SK-N-SH treated with all-trans-retinoic acid at 6 μM for 48 hours (cell line): ENCODE data around the gene PPIL4.

ENCODE experiments used
- BACH2 ChIP-seq: fragments of 250-450 bp; sonication (Bioruptor Pico); IDR thresholded peaks from 2 replicates; pipeline ENCODE4 v1.9.0; 2021; ENCODE audit warnings: mild to moderate bottlenecking, borderline replicate concordance
- CSDC2 ChIP-seq: fragments of 250-450 bp; sonication (Bioruptor Pico); IDR thresholded peaks from 2 replicates; pipeline ENCODE4 v1.5.0; 2020; ENCODE audit warnings: mild to moderate bottlenecking, moderate library complexity
- CSRNP3 ChIP-seq: fragments of 250-450 bp; sonication (Bioruptor Pico); IDR thresholded peaks from 2 replicates; pipeline ENCODE4 v1.5.1; 2021; ENCODE audit warnings: mild to moderate bottlenecking, moderate library complexity
- ESRRG ChIP-seq: fragments of 250-450 bp; sonication (Bioruptor Pico); IDR thresholded peaks from 2 replicates; pipeline ENCODE4 v1.6.1; 2021; ENCODE audit warnings: mild to moderate bottlenecking
- GLIS3 ChIP-seq: fragments of 250-450 bp; sonication (Bioruptor Pico); IDR thresholded peaks from 2 replicates; pipeline ENCODE4 v1.5.0; 2020; ENCODE audit warnings: mild to moderate bottlenecking, moderate library complexity
- PATZ1 ChIP-seq: fragments of 250-450 bp; sonication (Bioruptor Pico); IDR thresholded peaks from 2 replicates; pipeline ENCODE4 v1.8.0; 2020; ENCODE audit warnings: mild to moderate bottlenecking, moderate library complexity, borderline replicate concordance
- POU6F1 ChIP-seq: fragments of 250-450 bp; sonication (Bioruptor Pico); IDR thresholded peaks from 2 replicates; pipeline ENCODE4 v1.8.0; 2021; ENCODE audit warnings: low read depth, mild to moderate bottlenecking, moderate library complexity, borderline replicate concordance
- SNAI2 ChIP-seq: fragments of 250-450 bp; sonication (Bioruptor Pico); IDR thresholded peaks from 2 replicates; pipeline ENCODE4 v1.5.0; 2020; ENCODE audit warnings: mild to moderate bottlenecking, moderate library complexity
- TSHZ2 ChIP-seq: fragments of 250-450 bp; sonication (Bioruptor Pico); IDR thresholded peaks from 2 replicates; pipeline ENCODE4 v1.5.0; 2020; ENCODE audit warnings: mild to moderate bottlenecking, moderate library complexity
- ZC3H10 ChIP-seq: fragments of 250-450 bp; sonication (Bioruptor Pico); IDR thresholded peaks from 2 replicates; pipeline ENCODE4 v1.5.1; 2021; ENCODE audit warnings: mild to moderate bottlenecking, moderate library complexity
- ZFP3 ChIP-seq: fragments of 250-450 bp; sonication (Bioruptor Pico); IDR thresholded peaks from 2 replicates; pipeline ENCODE4 v1.5.0; 2020; ENCODE audit warnings: mild to moderate bottlenecking, moderate library complexity
- ZFP30 ChIP-seq: fragments of 450-650 bp; formaldehyde crosslinking; IDR thresholded peaks from 2 replicates; pipeline ENCODE4 v1.5.0; 2022; ENCODE audit warnings: mild to moderate bottlenecking, moderate library complexity
- ZNF565 ChIP-seq: fragments of 450-650 bp; formaldehyde crosslinking; conservative IDR thresholded peaks from 2 replicates; pipeline ENCODE4 v1.5.0; 2020; ENCODE audit warnings: low read depth, mild to moderate bottlenecking, moderate library complexity
- ZNF8 ChIP-seq: fragments of 450-650 bp; formaldehyde crosslinking; IDR thresholded peaks from 2 replicates; pipeline ENCODE4 v1.5.0; 2020; ENCODE audit warnings: mild to moderate bottlenecking, moderate library complexity

- TF ChIP-seq ZFP3 (no peak), PATZ1 (CRISPR knock-in tag) (no peak), ZFP30 (CRISPR knock-in tag) (no peak), TSHZ2 (no peak), CSRNP3 (CRISPR knock-in tag) (no peak), ZNF565 (CRISPR knock-in tag) (no peak), GLIS3 (CRISPR knock-in tag) (no peak), ESRRG (CRISPR knock-in tag) (no peak), SNAI2 (CRISPR knock-in tag) (no peak), ZNF8 (CRISPR knock-in tag) (no peak), ZC3H10 (CRISPR knock-in tag) (no peak), CSDC2 (CRISPR knock-in tag) (no peak), POU6F1 (CRISPR knock-in tag) (no peak), BACH2 (CRISPR knock-in tag) (no peak)
Measured at GRCh38 chr6:149541139-149541538, 4.7 kb downstream of the PPIL4 start.
